Endothelial cell of umbilical vein (primary cell): ENCODE results near the gene CAMKMT. TPM values are rescaled to one million over a fixed set of nuclear protein-coding genes. Genes with fewer than 3 reads are reported as not detected.

ENCODE experiments used
- BruUV-seq: library from RNA; stranded (reverse); fragments of 400-500 nt; replicated peaks from 2 replicates; lab custom pipeline; 2021; lab: Mats Ljungman, UMichigan
- CTCF ChIA-PET: fragments of 300-600, 350-600 bp; sonication (Branson Sonifier 250); formaldehyde crosslinking; loops from one replicate; lab custom pipeline; 2021; ENCODE audit warnings: antibody characterized with exemption, inconsistent platforms; lab: Charles Lee
- POLR2A ChIA-PET: fragments of 300-600, 350-600 bp; sonication (Branson Sonifier 250); formaldehyde crosslinking; loops from one replicate; lab custom pipeline; 2021; ENCODE audit warnings: antibody characterized with exemption, inconsistent platforms; lab: Charles Lee
- DNase-seq: peaks from one replicate; pipeline ENCODE4 v3.0.0-alpha.2; 2011; ENCODE audit warnings: low read depth, low spot score
- FAIRE-seq: peaks from 2 replicates; lab custom pipeline; 2011; peaks lifted over from hg19 to GRCh38; lab: Jason Lieb, UNC
- H2AFZ ChIP-seq: 2 replicates; pipeline ENCODE4 v1.6.0; 2012; ENCODE audit warnings: low read depth, low read length, control low read depth, inconsistent platforms
- H3K27ac ChIP-seq: 2 replicates; pipeline ENCODE4 v1.5.1; 2011; ENCODE audit warnings: low read depth, mild to moderate bottlenecking, control low read depth, low read length, moderate library complexity; ENCODE audit not compliant: insufficient read depth
- H3K27me3 ChIP-seq, 2 experiments: 2 replicates each; pipeline versions ENCODE4 v1.6.0 to v1.6.1; 2011; ENCODE audit warnings: low read length in 2 of 2, mixed read lengths in 1 of 2; ENCODE audit not compliant: control insufficient read depth in 2 of 2, insufficient read depth in 2 of 2
- H3K36me3 ChIP-seq, 2 experiments: 2 replicates in 1 of 2; 3 replicates in 1 of 2; pipeline ENCODE4 v1.5.1; 2011; ENCODE audit warnings: low read length in 2 of 2, mild to moderate bottlenecking in 1 of 2, moderate library complexity in 1 of 2; ENCODE audit not compliant: control insufficient read depth in 2 of 2, insufficient read depth in 2 of 2; ENCODE audit errors: extremely low read depth in 1 of 2
- H3K4me1 ChIP-seq: 3 replicates; pipeline ENCODE4 v1.5.1; 2011; ENCODE audit warnings: mild to moderate bottlenecking, low read length; ENCODE audit not compliant: control insufficient read depth, insufficient read depth; ENCODE audit errors: extremely low read depth
- H3K4me2 ChIP-seq: 2 replicates; pipeline ENCODE4 v1.6.1; 2011; ENCODE audit warnings: low read length, control low read depth, mixed read lengths; ENCODE audit not compliant: insufficient read depth
- H3K4me3 ChIP-seq, 3 experiments: fragments of 200-600 bp in 1 of 3; sonication (generic), shearing (Covaris generic) in 1 of 3; replicated peaks in 1 of 3; 2 replicates each; pipeline ENCODE4 v1.5.1; 2011 to 2016; ENCODE audit warnings: control low read depth in 3 of 3, low read length in 3 of 3, mild to moderate bottlenecking in 2 of 3, inconsistent platforms in 1 of 3, low read depth in 1 of 3, moderate library complexity in 1 of 3; ENCODE audit not compliant: insufficient read depth in 1 of 3
- H3K79me2 ChIP-seq: 2 replicates; pipeline ENCODE4 v1.6.0; 2012; ENCODE audit warnings: low read length, inconsistent platforms; ENCODE audit not compliant: control insufficient read depth, insufficient read depth
- H3K9ac ChIP-seq: replicated peaks from 2 replicates; pipeline ENCODE3; 2011; ENCODE audit warnings: low read length, control low read depth; ENCODE audit not compliant: insufficient read depth; ENCODE audit errors: extremely low read depth
- H3K9me1 ChIP-seq: replicated peaks from 3 replicates; pipeline ENCODE4 v1.6.0; 2011; ENCODE audit warnings: mild to moderate bottlenecking, low read length; ENCODE audit not compliant: control insufficient read depth, insufficient read depth; ENCODE audit errors: extremely low read depth
- H3K9me3 ChIP-seq: replicated peaks from 2 replicates; pipeline ENCODE4 v1.5.1; 2012; ENCODE audit warnings: low read length, inconsistent platforms; ENCODE audit not compliant: control insufficient read depth, insufficient read depth
- H4K20me1 ChIP-seq: replicated peaks from 2 replicates; pipeline ENCODE3; 2011; ENCODE audit warnings: mild to moderate bottlenecking, low read length; ENCODE audit not compliant: control insufficient read depth, insufficient read depth; ENCODE audit errors: extremely low read depth
- EZH2 ChIP-seq: IDR thresholded peaks from 2 replicates; pipeline ENCODE4 v1.6.1; 2012; ENCODE audit warnings: borderline replicate concordance, low read depth, mild to moderate bottlenecking, moderate library complexity, low read length, inconsistent platforms; ENCODE audit not compliant: severe bottlenecking
- FOS ChIP-seq: IDR thresholded peaks from 2 replicates; pipeline ENCODE4 v1.6.1; 2011; ENCODE audit warnings: mild to moderate bottlenecking, low read length, moderate library complexity, borderline replicate concordance; ENCODE audit not compliant: insufficient read depth
- GATA2 ChIP-seq: IDR thresholded peaks from 2 replicates; pipeline ENCODE4 v1.7.0; 2011; ENCODE audit warnings: low read depth, mild to moderate bottlenecking, moderate library complexity, mixed read lengths, low read length; ENCODE audit not compliant: insufficient read length, insufficient read depth
- JUN ChIP-seq: IDR thresholded peaks from 2 replicates; pipeline ENCODE4 v1.6.1; 2011; ENCODE audit warnings: borderline replicate concordance, low read depth; ENCODE audit not compliant: insufficient read length, insufficient read depth
- POLR2AphosphoS5 ChIP-seq: IDR thresholded peaks from 2 replicates; pipeline ENCODE4 v1.6.1; 2012; ENCODE audit warnings: low read depth, mild to moderate bottlenecking, control low read depth, low read length, moderate library complexity; ENCODE audit not compliant: insufficient read depth
- dilution Hi-C: fragments of 300-500 bp; cut with MboI; formaldehyde crosslinking; loops from one replicate; pipeline ENCODE4 v1.15.0; 2019; ENCODE audit warnings: low sequenced_read_pairs; ENCODE audit not compliant: extremely low pct_ligation_motif_present
- intact Hi-C: fragments of 100-400 bp; cut with micrococcal nuclease; formaldehyde crosslinking; loops from one replicate; pipeline ENCODE4 v1.10.0; 2022
- polyA plus RNA-seq, 4 experiments: library from polyadenylated mRNA; depleted of rRNA in 3 of 4; stranded (reverse) in 3 of 4; unstranded in 1 of 4; fragments of >200 nt; gene quantifications; 2 replicates each; pipeline versions ENCODE4 v1.2.1 to v1.2.3, GENCODE V29; 2011 to 2012; ENCODE audit warnings: missing spikeins in 1 of 4
- total RNA-seq: library from RNA; stranded (reverse); gene quantifications from 2 replicates; pipeline ENCODE4 v1.2.3, GENCODE V29; 2021
- TF ChIP-seq, protein P1 (sequence below), 2 donors: IDR thresholded peaks; 1 replicate in 1 of 2; 2 replicates in 1 of 2; pipeline ENCODE4 v1.5.1; 2011; ENCODE audit warnings: low read length in 2 of 2, mild to moderate bottlenecking in 2 of 2, moderate library complexity in 2 of 2, control low read depth in 1 of 2, inconsistent platforms in 1 of 2, low read depth in 1 of 2; ENCODE audit not compliant: insufficient read depth in 1 of 2; ENCODE audit errors: extremely low read depth in 1 of 2

Gene CAMKMT
- total and polyA plus RNA-seq, 2 donors (not counting 3 experiments of a cell fraction or from before 2014, with no cell fraction given) = 4.1 to 10.7 TPM

- intact Hi-C loops (no loop called here), dilution Hi-C loops (no loop called here)
- CTCF ChIA-PET = interaction anchor here (0.7 to 1.4 kb wide), 5 partner anchors 17 to 359 kb away, joined by 3 to 5 read pairs (median 4); no protein-coding TSS in a partner anchor
- Histone ChIP-seq H3K27me3 (no peaks in the 10 kb centered on the region), H3K9me1 (no peaks in the 10 kb centered on the region), H3K79me2 (no peaks in the 10 kb centered on the region), H3K4me2 (no peak overlapping the region), H4K20me1 (no peaks in the 10 kb centered on the region), H3K36me3 (no peaks in the 10 kb centered on the region), H3K27ac (no peak overlapping the region), H2AFZ (no peak overlapping the region), H3K4me3 (no peak overlapping the region), H3K4me1 (no peaks in the 10 kb centered on the region), H3K9me3 (no peaks in the 10 kb centered on the region), H3K9ac (no peak overlapping the region)
- DNase-seq (no peak), FAIRE-seq (no peak)
- BruUV-seq = no TSS peak
- POLR2A ChIA-PET = no interaction called here
- TF ChIP-seq EZH2 = no peak
Measured at GRCh38 chr2:44751754-44752479, 390.2 kb downstream of the CAMKMT start.

- H2AFZ ChIP-seq = no peak overlapping the region
- TF ChIP-seq POLR2AphosphoS5 (no peak), JUN (no peak), EZH2 (no peak), GATA2 (no peak), FOS (no peak)
- TF ChIP-seq, protein P1, sequence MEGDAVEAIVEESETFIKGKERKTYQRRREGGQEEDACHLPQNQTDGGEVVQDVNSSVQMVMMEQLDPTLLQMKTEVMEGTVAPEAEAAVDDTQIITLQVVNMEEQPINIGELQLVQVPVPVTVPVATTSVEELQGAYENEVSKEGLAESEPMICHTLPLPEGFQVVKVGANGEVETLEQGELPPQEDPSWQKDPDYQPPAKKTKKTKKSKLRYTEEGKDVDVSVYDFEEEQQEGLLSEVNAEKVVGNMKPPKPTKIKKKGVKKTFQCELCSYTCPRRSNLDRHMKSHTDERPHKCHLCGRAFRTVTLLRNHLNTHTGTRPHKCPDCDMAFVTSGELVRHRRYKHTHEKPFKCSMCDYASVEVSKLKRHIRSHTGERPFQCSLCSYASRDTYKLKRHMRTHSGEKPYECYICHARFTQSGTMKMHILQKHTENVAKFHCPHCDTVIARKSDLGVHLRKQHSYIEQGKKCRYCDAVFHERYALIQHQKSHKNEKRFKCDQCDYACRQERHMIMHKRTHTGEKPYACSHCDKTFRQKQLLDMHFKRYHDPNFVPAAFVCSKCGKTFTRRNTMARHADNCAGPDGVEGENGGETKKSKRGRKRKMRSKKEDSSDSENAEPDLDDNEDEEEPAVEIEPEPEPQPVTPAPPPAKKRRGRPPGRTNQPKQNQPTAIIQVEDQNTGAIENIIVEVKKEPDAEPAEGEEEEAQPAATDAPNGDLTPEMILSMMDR (IDR thresholded peaks at IDR 0.05; ENCODE audit: extremely low read depth in 1 of 2, insufficient read depth in 1 of 2, low read depth in 1 of 2, low read length in 2 of 2) = no peak
- BruUV-seq = no TSS peak
- DNase-seq (no peak), FAIRE-seq (no peak)
- no peaks in the 10 kb centered on the region for H3K9me1 ChIP-seq
- H3K4me3 ChIP-seq = no peak overlapping the region
- H3K9me3 ChIP-seq = no peaks in the 10 kb centered on the region
- no peaks in the 10 kb centered on the region for H3K4me1 ChIP-seq
- dilution Hi-C loops = no loop called here
- intact Hi-C loops = no loop called here
- H3K27ac ChIP-seq = no peak overlapping the region
- no peaks in the 10 kb centered on the region for H3K36me3 ChIP-seq
- H3K4me2 ChIP-seq = no peak overlapping the region
- H4K20me1 ChIP-seq = no peaks in the 10 kb centered on the region
- ChIA-PET POLR2A (no interaction called here), CTCF (no interaction called here)
- no peaks in the 10 kb centered on the region for H3K79me2 ChIP-seq
- no peak overlapping the region for H3K9ac ChIP-seq
- H3K27me3 ChIP-seq = no peaks in the 10 kb centered on the region
Measured at GRCh38 chr2:44752761-44753160, 391.0 kb downstream of the CAMKMT start.
